Measurements from ENCODE around the gene CYP26A1. TPM values are rescaled to one million over a fixed set of nuclear protein-coding genes. Genes with fewer than 3 reads are reported as not detected.

Gene CYP26A1
- total RNA-seq, 4 donors from 2014 or later, result 1.7 TPM; not detected in 3

GRCh38 chr10:93064874-93065660 is 8.6 kb upstream of the CYP26A1 start:
- TF ChIP-seq, protein P1, sequence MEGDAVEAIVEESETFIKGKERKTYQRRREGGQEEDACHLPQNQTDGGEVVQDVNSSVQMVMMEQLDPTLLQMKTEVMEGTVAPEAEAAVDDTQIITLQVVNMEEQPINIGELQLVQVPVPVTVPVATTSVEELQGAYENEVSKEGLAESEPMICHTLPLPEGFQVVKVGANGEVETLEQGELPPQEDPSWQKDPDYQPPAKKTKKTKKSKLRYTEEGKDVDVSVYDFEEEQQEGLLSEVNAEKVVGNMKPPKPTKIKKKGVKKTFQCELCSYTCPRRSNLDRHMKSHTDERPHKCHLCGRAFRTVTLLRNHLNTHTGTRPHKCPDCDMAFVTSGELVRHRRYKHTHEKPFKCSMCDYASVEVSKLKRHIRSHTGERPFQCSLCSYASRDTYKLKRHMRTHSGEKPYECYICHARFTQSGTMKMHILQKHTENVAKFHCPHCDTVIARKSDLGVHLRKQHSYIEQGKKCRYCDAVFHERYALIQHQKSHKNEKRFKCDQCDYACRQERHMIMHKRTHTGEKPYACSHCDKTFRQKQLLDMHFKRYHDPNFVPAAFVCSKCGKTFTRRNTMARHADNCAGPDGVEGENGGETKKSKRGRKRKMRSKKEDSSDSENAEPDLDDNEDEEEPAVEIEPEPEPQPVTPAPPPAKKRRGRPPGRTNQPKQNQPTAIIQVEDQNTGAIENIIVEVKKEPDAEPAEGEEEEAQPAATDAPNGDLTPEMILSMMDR (IDR thresholded peaks at IDR 0.05), result no peak
- ATAC-seq (ENCODE audit: low FRiP score) (no peak), DNase-seq (ENCODE audit: low spot score) (no peak)

DNA sequence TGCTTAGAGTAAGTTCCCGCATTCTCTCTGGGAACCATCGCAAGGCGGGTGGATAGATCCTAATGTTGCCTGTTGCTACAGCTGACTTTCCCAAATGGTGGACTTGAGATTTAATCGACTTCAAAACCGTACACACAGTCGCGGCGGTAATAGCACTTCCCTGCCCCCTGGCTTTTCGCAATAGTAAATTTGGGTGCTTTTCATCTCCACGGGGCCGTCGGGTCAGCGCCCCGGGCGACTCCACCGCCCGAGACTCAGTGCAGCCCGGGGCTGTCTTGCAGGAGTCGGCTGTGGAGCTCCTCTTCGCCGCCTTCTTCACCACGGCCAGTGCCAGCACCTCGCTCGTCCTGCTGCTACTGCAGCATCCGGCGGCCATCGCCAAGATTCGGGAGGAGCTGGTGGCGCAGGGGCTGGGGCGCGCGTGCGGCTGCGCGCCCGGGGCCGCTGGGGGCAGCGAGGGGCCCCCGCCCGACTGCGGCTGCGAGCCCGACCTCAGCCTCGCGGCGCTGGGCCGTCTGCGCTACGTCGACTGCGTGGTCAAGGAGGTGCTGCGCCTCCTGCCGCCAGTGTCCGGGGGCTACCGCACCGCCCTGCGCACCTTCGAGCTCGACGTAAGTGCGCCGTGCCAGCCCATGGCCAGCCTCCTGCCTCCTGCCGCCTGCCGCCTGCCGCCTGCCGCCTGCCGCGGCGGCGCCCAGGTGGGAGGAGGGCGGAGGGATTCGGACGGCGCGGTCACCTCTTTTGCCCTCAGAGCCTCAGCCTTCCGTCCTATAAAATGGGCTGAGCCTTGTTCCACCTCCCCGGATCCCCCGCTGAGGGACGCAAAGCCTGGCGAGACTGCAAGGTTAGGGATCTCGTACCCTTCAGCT is 7.8 kb upstream of the CYP26A1 start:
- DNase-seq (ENCODE audit: low spot score) (no peak), ATAC-seq (ENCODE audit: low FRiP score) (no peak)
- TF ChIP-seq, protein P1 (IDR thresholded peaks at IDR 0.05), result no peak

DNA sequence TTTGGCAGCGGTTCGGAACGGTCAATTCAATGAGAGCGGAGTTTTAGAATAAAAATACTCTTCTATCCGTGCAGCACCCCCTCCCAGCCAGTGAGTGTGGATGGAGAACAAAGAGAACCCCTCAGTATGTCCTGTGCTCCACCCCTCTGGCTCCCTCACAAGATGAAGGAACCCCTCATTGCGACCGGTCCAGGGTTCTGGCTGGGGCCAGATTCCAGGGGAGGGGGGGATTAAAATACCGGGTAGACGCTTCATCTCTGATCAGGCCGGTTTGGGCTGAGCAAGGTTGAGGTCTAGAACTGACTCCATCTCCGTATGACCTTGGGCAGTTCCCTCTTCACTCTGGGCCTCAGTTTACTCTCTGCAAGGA is 7.2 kb upstream of the CYP26A1 start:
- TF ChIP-seq, protein P1 (IDR thresholded peaks at IDR 0.05), result no peak
- DNase-seq (ENCODE audit: low spot score), result no peak
- ATAC-seq (ENCODE audit: low FRiP score), result no peak

DNA sequence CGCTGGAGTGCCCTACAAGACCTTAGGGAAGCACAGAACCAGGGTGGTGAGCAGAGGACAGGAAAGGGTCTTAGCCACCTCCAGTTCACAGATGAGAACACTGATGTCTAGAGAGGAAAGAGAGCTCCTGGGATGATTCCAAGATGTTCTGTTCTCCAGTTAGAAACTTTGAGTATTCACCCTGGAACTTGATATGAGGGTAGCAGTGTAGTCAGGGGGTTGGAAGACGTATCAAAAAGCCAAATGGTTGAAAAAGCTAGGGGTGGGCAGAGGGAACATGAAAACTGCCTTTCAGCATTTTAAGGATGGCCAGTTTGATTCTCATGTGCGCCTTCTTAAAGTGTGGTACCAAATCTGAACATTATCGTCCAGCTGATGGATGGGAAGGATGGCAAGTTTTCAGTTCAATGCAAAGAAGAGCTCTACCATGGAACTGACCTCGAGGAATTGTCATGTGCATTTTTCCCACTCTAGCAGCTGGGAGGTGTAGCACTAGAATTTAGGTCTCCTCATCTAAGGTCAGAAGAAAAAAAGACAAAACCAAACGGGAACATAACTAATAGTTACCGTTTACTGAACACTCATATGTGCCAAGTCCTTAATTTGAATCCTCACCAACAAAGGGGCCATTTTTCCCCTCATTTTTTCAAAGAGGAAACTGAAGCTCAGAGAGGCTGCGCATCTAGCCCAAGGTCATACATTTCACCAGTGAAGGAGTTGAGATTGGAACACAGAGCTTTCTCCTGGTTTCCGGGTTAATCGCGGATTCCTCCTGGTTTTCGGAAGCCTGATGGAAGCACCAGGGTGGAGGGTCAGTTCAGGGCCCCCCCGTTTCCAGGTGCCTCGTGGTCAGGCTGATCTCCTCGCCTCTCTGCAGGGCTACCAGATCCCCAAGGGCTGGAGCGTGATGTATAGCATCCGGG is 6.0 kb upstream of the CYP26A1 start:
- ATAC-seq (ENCODE audit: low FRiP score), result no peak
- DNase-seq (ENCODE audit: low spot score), result no peak
- TF ChIP-seq, protein P1 (IDR thresholded peaks at IDR 0.05), result no peak

- ATAC-seq (ENCODE audit: low FRiP score), result no peak
- no peak for DNase-seq (ENCODE audit: low spot score)
- TF ChIP-seq, protein P1 (IDR thresholded peaks at IDR 0.05), result no peak
These were observed 5.1 kb upstream of the CYP26A1 start for GRCh38 chr10:93068411-93069244.

- ATAC-seq (ENCODE audit: low FRiP score) (no peak), DNase-seq (ENCODE audit: low spot score) (no peak)
- TF ChIP-seq, protein P1 (IDR thresholded peaks at IDR 0.05), result no peak
These were observed 4.5 kb upstream of the CYP26A1 start for GRCh38 chr10:93069245-93069561.

Data from omental fat pad (tissue), 4 donors.